CD4-positive, alpha-beta T cell treated with Interleukin-6 at 100 ng/mL for 8 hours (primary cell): ENCODE data around the gene VWA3A.
A peak's percentile ranks its signal among the peaks of the same experiment; 100 is the strongest.
"Not testable (repeated sequence)": the region's sequence is repeated elsewhere in the genome, so short reads cannot be mapped to it uniquely, and the experiment has no call there.

ENCODE experiments used
- DNase-seq: peaks from one replicate; pipeline ENCODE4 v3.0.0-alpha.2; 2020; ENCODE audit warnings: mixed read lengths, low spot score

The VWA3A gene

GRCh38 chr16:22183335-22183734 lies 91.0 kb downstream of the VWA3A start:
- DNase-seq, result no peak

- DNase-seq, result no peak
These were observed 91.7 kb downstream of the VWA3A start for GRCh38 chr16:22183901-22184614.

GRCh38 chr16:22184615-22184968 lies 92.3 kb downstream of the VWA3A start:
- DNase-seq, result no peak

GRCh38 chr16:22186517-22186916 lies 94.2 kb downstream of the VWA3A start:
- DNase-seq, result no peak

GRCh38 chr16:22188267-22188594 lies 95.9 kb downstream of the VWA3A start:
- no peak for DNase-seq

GRCh38 chr16:22188595-22189442 lies 96.5 kb downstream of the VWA3A start:
- peak; percentile 81 for DNase-seq

GRCh38 chr16:22189473-22190080 lies 97.2 kb downstream of the VWA3A start:
- no peak for DNase-seq

GRCh38 chr16:22190081-22190775 lies 97.9 kb downstream of the VWA3A start:
- peak; percentile 93 for DNase-seq

GRCh38 chr16:22190776-22191531 lies 98.6 kb downstream of the VWA3A start:
- DNase-seq, result peak; percentile 99

GRCh38 chr16:22191532-22192260 lies 99.4 kb downstream of the VWA3A start:
- peak; percentile 33 for DNase-seq

GRCh38 chr16:22192261-22193062 lies 100.1 kb downstream of the VWA3A start:
- DNase-seq, result peak; percentile 81

- no peak for DNase-seq
These were observed 100.7 kb downstream of the VWA3A start for GRCh38 chr16:22193063-22193411.

- DNase-seq, result peak; percentile 19
These were observed 102.5 kb downstream of the VWA3A start for GRCh38 chr16:22194707-22195444.

GRCh38 chr16:22195445-22195694 lies 103.0 kb downstream of the VWA3A start:
- DNase-seq, result no peak

- peak; percentile 87 for DNase-seq
These were observed 103.6 kb downstream of the VWA3A start for GRCh38 chr16:22195695-22196558.

- DNase-seq, result not testable (repeated sequence)
These were observed 104.3 kb downstream of the VWA3A start for GRCh38 chr16:22196559-22197168.

- no peak for DNase-seq
These were observed 106.4 kb downstream of the VWA3A start for GRCh38 chr16:22198547-22199293.

GRCh38 chr16:22202261-22202637 lies 109.9 kb downstream of the VWA3A start:
- DNase-seq, result no peak
